ENCODE data around the gene TMEM163. TPM values are rescaled to one million over a fixed set of nuclear protein-coding genes. Genes with fewer than 3 reads are reported as not detected.

TMEM163 gene
- total RNA-seq, 1 experiment from 2014 or later: 2.5 TPM

- DNase-seq: no peak
- CTCF ChIA-PET: interaction anchor here (0.6 kb wide), 1 partner anchor 266 kb away, joined by 5 read pairs; no protein-coding TSS in a partner anchor
- Mint-ChIP-seq H3K9me3 (ENCODE audit: low read depth, unreplicated experiment) (no peaks in the 10 kb centered on the region), H3K36me3 (ENCODE audit: insufficient read depth, unreplicated experiment) (peaks cover 21% of the 10 kb centered on the region), H3K4me1 (ENCODE audit: low read depth, unreplicated experiment) (peaks cover 15% of the 10 kb centered on the region), H3K27ac (ENCODE audit: unreplicated experiment) (no peak overlapping the region), H3K4me3 (ENCODE audit: low read depth, unreplicated experiment) (peak overlapping the region; percentile 79), H3K27me3 (ENCODE audit: unreplicated experiment) (peaks cover 58% of the 10 kb centered on the region)
- intact Hi-C loops (cut with micrococcal nuclease; ENCODE audit: unreplicated experiment): no loop called here
- TF ChIP-seq CTCF (IDR thresholded peaks at IDR 0.05; ENCODE audit: unreplicated experiment): no peak
- TSS peak; percentile 33 for BruUV-seq (replicated peaks)
Measured at GRCh38 chr2:134716721-134717243, 2.0 kb downstream of the TMEM163 start.

DNA sequence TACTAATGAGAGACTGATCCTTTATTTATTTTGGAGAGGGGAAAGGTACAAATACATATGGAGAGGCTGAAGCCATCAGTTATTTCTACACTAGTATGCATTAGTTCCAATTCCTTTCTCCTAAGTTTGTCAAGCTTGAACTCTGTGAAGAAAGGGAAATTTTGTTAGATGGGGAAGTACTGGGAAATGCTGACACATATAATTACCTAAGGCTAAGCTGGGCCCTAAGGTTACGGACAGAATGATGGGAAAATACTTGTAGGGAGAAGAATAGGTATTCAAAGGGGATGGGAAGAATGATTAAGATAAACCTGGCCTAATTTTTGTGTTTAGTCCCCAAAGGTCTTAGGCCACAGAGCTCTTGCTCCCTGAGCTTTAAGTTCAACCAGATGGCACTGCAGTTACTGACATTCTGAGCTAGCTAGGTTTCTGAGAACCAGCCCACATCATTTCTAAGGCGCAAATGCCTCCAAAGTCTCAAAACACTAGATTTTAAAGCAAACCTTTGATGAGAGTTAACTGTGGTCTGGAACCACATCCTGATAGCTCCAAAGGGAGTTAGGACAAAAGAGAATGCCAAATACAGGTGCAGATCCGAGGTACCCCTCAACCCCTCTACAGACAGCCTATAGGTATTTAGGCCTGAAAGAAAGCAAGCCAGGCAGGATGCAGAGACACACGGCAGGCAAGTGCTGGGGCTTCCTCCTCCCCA, 2.7 kb downstream of the TMEM163 start:
- CTCF ChIA-PET: interaction anchor here (0.6 kb wide), 1 partner anchor 265 kb away, joined by 5 read pairs; no protein-coding TSS in a partner anchor
- Mint-ChIP-seq H3K27ac (ENCODE audit: unreplicated experiment) (no peak overlapping the region), H3K27me3 (ENCODE audit: unreplicated experiment) (peaks cover 51% of the 10 kb centered on the region), H3K36me3 (ENCODE audit: insufficient read depth, unreplicated experiment) (peaks cover 21% of the 10 kb centered on the region), H3K9me3 (ENCODE audit: low read depth, unreplicated experiment) (no peaks in the 10 kb centered on the region), H3K4me3 (ENCODE audit: low read depth, unreplicated experiment) (no peak overlapping the region), H3K4me1 (ENCODE audit: low read depth, unreplicated experiment) (peaks cover 15% of the 10 kb centered on the region)
- no peak for TF ChIP-seq CTCF (IDR thresholded peaks at IDR 0.05; ENCODE audit: unreplicated experiment)
- no peak for DNase-seq
- intact Hi-C loops (cut with micrococcal nuclease; ENCODE audit: unreplicated experiment): no loop called here
- BruUV-seq (replicated peaks): no TSS peak

DNA sequence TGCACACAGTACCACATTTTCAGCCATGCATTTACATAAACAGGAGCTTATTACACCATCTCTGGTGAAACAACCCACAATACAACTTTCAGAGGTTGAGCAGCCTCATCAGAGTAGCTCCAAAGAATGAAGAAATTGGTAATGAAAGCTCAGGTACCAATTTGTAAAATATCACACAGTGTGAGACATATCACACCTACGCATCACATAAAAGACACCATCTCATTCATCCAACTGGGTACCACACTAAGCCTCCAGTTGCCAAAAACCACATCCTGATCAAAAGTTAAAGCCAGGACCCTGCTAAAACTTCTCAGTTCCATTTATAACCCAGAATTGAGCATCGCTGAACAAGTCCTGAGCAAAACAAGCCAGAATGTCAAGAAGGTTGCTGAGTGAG, 4.6 kb downstream of the TMEM163 start:
- DNase-seq: no peak
- TF ChIP-seq CTCF (IDR thresholded peaks at IDR 0.05; ENCODE audit: unreplicated experiment): no peak
- intact Hi-C loops (cut with micrococcal nuclease; ENCODE audit: unreplicated experiment): no loop called here
- Mint-ChIP-seq H3K27ac (ENCODE audit: unreplicated experiment) (no peak overlapping the region), H3K27me3 (ENCODE audit: unreplicated experiment) (peaks cover 33% of the 10 kb centered on the region), H3K9me3 (ENCODE audit: low read depth, unreplicated experiment) (no peaks in the 10 kb centered on the region), H3K4me3 (ENCODE audit: low read depth, unreplicated experiment) (no peak overlapping the region), H3K36me3 (ENCODE audit: insufficient read depth, unreplicated experiment) (peaks cover 16% of the 10 kb centered on the region), H3K4me1 (ENCODE audit: low read depth, unreplicated experiment) (peaks cover 8% of the 10 kb centered on the region)
- CTCF ChIA-PET: no interaction called here
- no TSS peak for BruUV-seq (replicated peaks)

- CTCF ChIA-PET: no interaction called here
- peaks cover 15% of the 10 kb centered on the region for H3K36me3 Mint-ChIP-seq (ENCODE audit: insufficient read depth, unreplicated experiment)
- no peak overlapping the region for H3K4me3 Mint-ChIP-seq (ENCODE audit: low read depth, unreplicated experiment)
- H3K27ac Mint-ChIP-seq (ENCODE audit: unreplicated experiment): no peak overlapping the region
- intact Hi-C loops (cut with micrococcal nuclease; ENCODE audit: unreplicated experiment): no loop called here
- TF ChIP-seq CTCF (IDR thresholded peaks at IDR 0.05; ENCODE audit: unreplicated experiment): no peak
- H3K27me3 Mint-ChIP-seq (ENCODE audit: unreplicated experiment): peaks cover 30% of the 10 kb centered on the region
- DNase-seq: no peak
- no TSS peak for BruUV-seq (replicated peaks)
- H3K9me3 Mint-ChIP-seq (ENCODE audit: low read depth, unreplicated experiment): no peaks in the 10 kb centered on the region
- H3K4me1 Mint-ChIP-seq (ENCODE audit: low read depth, unreplicated experiment): peaks cover 8% of the 10 kb centered on the region
Measured at GRCh38 chr2:134713606-134714005, 5.2 kb downstream of the TMEM163 start.

All from Calu3 (cell line).